ENCODE data around the gene PHF13.

PHF13 gene

GRCh38 chr1:6585841-6586240 lies 27.7 kb upstream of the PHF13 start:
- no peak for DNase-seq (ENCODE audit: low spot score)
- TF ChIP-seq CTCF (IDR thresholded peaks at IDR 0.05; ENCODE audit: borderline replicate concordance, control extremely low read depth, extremely low read depth, insufficient read depth, missing control alignments) = no peak
- in situ Hi-C loops (cut with MboI; ENCODE audit: low sequenced_read_pairs, unreplicated experiment) = no loop called here

GRCh38 chr1:6586404-6586816 lies 27.1 kb upstream of the PHF13 start:
- DNase-seq (ENCODE audit: low spot score) = no peak
- TF ChIP-seq CTCF (IDR thresholded peaks at IDR 0.05; ENCODE audit: borderline replicate concordance, control extremely low read depth, extremely low read depth, insufficient read depth, missing control alignments) = no peak
- in situ Hi-C loops (cut with MboI; ENCODE audit: low sequenced_read_pairs, unreplicated experiment) = no loop called here

- no peak for TF ChIP-seq CTCF (IDR thresholded peaks at IDR 0.05; ENCODE audit: borderline replicate concordance, control extremely low read depth, extremely low read depth, insufficient read depth, missing control alignments)
- in situ Hi-C loops (cut with MboI; ENCODE audit: low sequenced_read_pairs, unreplicated experiment) = no loop called here
- DNase-seq (ENCODE audit: low spot score) = no peak
These were observed 26.1 kb upstream of the PHF13 start for GRCh38 chr1:6587261-6588005.

- no peak for DNase-seq (ENCODE audit: low spot score)
- TF ChIP-seq CTCF (IDR thresholded peaks at IDR 0.05; ENCODE audit: borderline replicate concordance, control extremely low read depth, extremely low read depth, insufficient read depth, missing control alignments) = no peak
- in situ Hi-C loops (cut with MboI; ENCODE audit: low sequenced_read_pairs, unreplicated experiment) = no loop called here
These were observed 25.2 kb upstream of the PHF13 start for GRCh38 chr1:6588128-6588892.

- in situ Hi-C loops (cut with MboI; ENCODE audit: low sequenced_read_pairs, unreplicated experiment) = no loop called here
- no peak for TF ChIP-seq CTCF (IDR thresholded peaks at IDR 0.05; ENCODE audit: borderline replicate concordance, control extremely low read depth, extremely low read depth, insufficient read depth, missing control alignments)
These were observed 24.5 kb upstream of the PHF13 start for GRCh38 chr1:6588893-6589520.

GRCh38 chr1:6590046-6590445 lies 23.5 kb upstream of the PHF13 start:
- in situ Hi-C loops (cut with MboI; ENCODE audit: low sequenced_read_pairs, unreplicated experiment) = no loop called here
- TF ChIP-seq CTCF (IDR thresholded peaks at IDR 0.05; ENCODE audit: borderline replicate concordance, control extremely low read depth, extremely low read depth, insufficient read depth, missing control alignments) = no peak
- no peak for DNase-seq (ENCODE audit: low spot score)

More at GRCh38 chr1:6588893-6589520, 24.5 kb upstream of the PHF13 start:
- no peak for DNase-seq (ENCODE audit: low spot score)
